ENCODE data around the gene ZG16B.
A peak's percentile ranks its signal among the peaks of the same experiment; 100 is the strongest.

GRCh38 chr16:2842340-2843000 lies 12.4 kb downstream of the ZG16B start:
- TF ChIP-seq FOXK2 (IDR thresholded peaks at IDR 0.05) (no peak), FOXA1 (IDR thresholded peaks at IDR 0.05) (no peak), SP1 (IDR thresholded peaks at IDR 0.05) (no peak), BHLHE40 (IDR thresholded peaks at IDR 0.05; ENCODE audit: borderline replicate concordance) (no peak), SUZ12 (IDR thresholded peaks at IDR 0.05) (no peak), L3MBTL2 (conservative IDR thresholded peaks at IDR 0.05) (peak; percentile 94), FOXM1 (IDR thresholded peaks at IDR 0.05; ENCODE audit: borderline replicate concordance) (peak; percentile 63; the same call in 1 of the 2 replicates), NFRKB (IDR thresholded peaks at IDR 0.05) (no peak), LEF1 (IDR thresholded peaks at IDR 0.05; ENCODE audit: borderline replicate concordance) (no peak), ELF4 (IDR thresholded peaks at IDR 0.05) (peak; percentile 80), ZNF384 (IDR thresholded peaks at IDR 0.05) (no peak), HDGF (IDR thresholded peaks at IDR 0.05; ENCODE audit: borderline replicate concordance) (no peak)

Data from HEK293T (cell line).